Kidney (tissue), 14 donors: ENCODE results near the gene SMYD3. TPM values are rescaled to one million over a fixed set of nuclear protein-coding genes. Genes with fewer than 3 reads are reported as not detected.

Experiments used
- DNase-seq, 5 donors: peaks; one replicate each; pipeline ENCODE4 v3.0.0-alpha.2; 2013 to 2020
- FAIRE-seq: peaks from 2 replicates; lab custom pipeline; 2012; peaks lifted over from hg19 to GRCh38; lab: Jason Lieb, UNC
- H3K27ac ChIP-seq, 2 donors: one replicate each; pipeline ENCODE4 v1.7.0; 2013; ENCODE audit warnings: low read depth in 2 of 2, low read length in 2 of 2, inconsistent platforms in 1 of 2
- H3K27me3 ChIP-seq: one replicate; pipeline ENCODE4 v1.7.1; 2013; ENCODE audit warnings: low read length, inconsistent platforms; ENCODE audit not compliant: control insufficient read depth, insufficient read depth
- H3K36me3 ChIP-seq, 3 donors: one replicate each; pipeline versions ENCODE4 v1.7.0 to v1.7.1; 2013; ENCODE audit warnings: low read length in 3 of 3, control low read depth in 1 of 3, inconsistent platforms in 1 of 3; ENCODE audit not compliant: insufficient read depth in 3 of 3, control insufficient read depth in 2 of 3
- H3K4me1 ChIP-seq, 3 donors: one replicate each; pipeline versions ENCODE4 v1.7.0 to v1.7.1; 2013; ENCODE audit warnings: low read length in 3 of 3, inconsistent platforms in 1 of 3, low read depth in 1 of 3; ENCODE audit not compliant: control insufficient read depth in 2 of 3, insufficient read depth in 2 of 3
- H3K4me3 ChIP-seq, 3 donors: one replicate each; pipeline versions ENCODE4 v1.7.0 to v1.8.1; 2013; ENCODE audit warnings: low read length in 3 of 3, control low read depth in 1 of 3, inconsistent platforms in 1 of 3
- H3K9ac ChIP-seq, 3 donors: one replicate each; pipeline versions ENCODE4 v1.7.0 to v1.7.1; 2013; ENCODE audit warnings: low read length in 3 of 3, control low read depth in 1 of 3, inconsistent platforms in 1 of 3
- H3K9me3 ChIP-seq, 3 donors: one replicate each; pipeline versions ENCODE4 v1.7.0 to v1.7.1; 2013; ENCODE audit warnings: low read length in 3 of 3, control low read depth in 1 of 3, inconsistent platforms in 1 of 3; ENCODE audit not compliant: control insufficient read depth in 2 of 3, insufficient read depth in 1 of 3
- CTCF ChIP-seq: IDR thresholded peaks from 3 replicates; pipeline ENCODE4 v1.5.1; 2012; ENCODE audit warnings: mild to moderate bottlenecking, moderate library complexity, borderline replicate concordance; ENCODE audit not compliant: insufficient read depth; ENCODE audit errors: extremely low read depth
- intact Hi-C: fragments of 100-400 bp; cut with DNase I; formaldehyde crosslinking; loops from one replicate; pipeline ENCODE4 v1.11.1; 2022
- polyA plus RNA-seq: library from polyadenylated mRNA; stranded (reverse); fragments of 350-450 nt; fragmentation: Illumina TruSeq; extraction: RNeasy Lipid Tissue Mini Kit (QIAGEN cat#74804); gene quantifications from one replicate; pipeline ENCODE4 v1.2.3, GENCODE V29; 2014; ENCODE audit warnings: low read depth, low replicate concordance; ENCODE audit not compliant: insufficient read depth
- total RNA-seq: library from RNA; stranded (reverse); fragmentation: NEBNext Ultra II Directional; extraction: Animal tissue kit (Norgen Biotek cat#: 25700); gene quantifications from one replicate; pipeline ENCODE4 v1.2.1, GENCODE V29; 2021
- donor health status: control.
- donor health status: control.
- donor health status: control.
- donor health status: control.
- donor health status: control.
- donor health status: DM: yes; HTN: yes; CAD: no.
- donor health status: Normal renal cell carcinoma (clear cell type).

SMYD3 gene
- total and polyA plus RNA-seq, 2 donors from 2014 or later = 23.3 to 23.9 TPM

DNA sequence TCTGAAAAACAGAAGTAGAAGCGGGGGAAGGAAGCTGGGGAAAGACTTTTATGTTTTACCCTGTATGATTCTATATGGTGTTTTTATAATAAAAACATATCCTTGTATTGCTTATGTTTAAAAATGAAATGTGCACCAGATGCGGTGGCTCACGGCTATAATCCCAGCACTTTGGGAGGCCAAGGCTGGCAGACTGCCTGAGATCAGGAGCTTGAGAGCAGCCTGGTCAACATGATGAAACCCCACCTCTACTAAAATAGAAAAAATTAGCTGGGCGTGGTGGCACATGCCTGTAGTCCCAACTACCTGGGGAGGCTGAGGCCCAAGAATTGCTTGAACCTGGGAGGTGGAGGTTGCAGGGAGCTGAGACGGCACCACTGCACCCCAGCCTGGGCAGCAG, 155.4 kb downstream of the SMYD3 start:
- no peak overlapping the region for H3K9ac ChIP-seq
- H3K27ac ChIP-seq = no peak overlapping the region
- intact Hi-C loops = no loop called here
- H3K9me3 ChIP-seq = peaks cover 0 to under 1% (median 0%) of the 10 kb centered on the region in 3 donors
- DNase-seq (no peak), FAIRE-seq (no peak)
- no peak for TF ChIP-seq CTCF
- H3K27me3 ChIP-seq = no peaks in the 10 kb centered on the region
- H3K4me3 ChIP-seq = no peak overlapping the region
- H3K36me3 ChIP-seq = no peaks in the 10 kb centered on the region
- H3K4me1 ChIP-seq = no peaks in the 10 kb centered on the region

DNA sequence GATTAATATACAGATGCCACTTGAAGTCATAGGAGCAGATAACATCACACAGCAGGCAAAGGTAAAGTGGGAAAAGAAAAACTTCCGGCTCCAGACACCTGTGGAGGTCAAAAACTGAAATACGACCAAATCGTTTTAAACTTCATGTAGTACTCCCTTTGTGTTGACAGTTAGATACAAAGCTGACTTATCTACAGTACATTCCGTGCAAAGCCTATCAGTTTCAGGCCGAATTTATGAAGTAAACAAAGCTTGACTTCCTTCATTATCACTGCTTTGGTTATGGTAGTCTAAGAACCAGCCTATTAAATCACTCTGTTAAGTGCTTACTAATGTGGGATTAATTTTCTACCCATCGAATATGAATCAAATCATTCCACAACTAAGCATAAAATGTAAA, 156.3 kb downstream of the SMYD3 start:
- FAIRE-seq (no peak), DNase-seq (peak in 2 of 5 donors; percentile 13 to 25)
- no peak overlapping the region for H3K27ac ChIP-seq
- H3K4me3 ChIP-seq = no peak overlapping the region
- no peaks in the 10 kb centered on the region for H3K4me1 ChIP-seq
- intact Hi-C loops = no loop called here
- no peaks in the 10 kb centered on the region for H3K9me3 ChIP-seq
- no peak overlapping the region for H3K9ac ChIP-seq
- no peak for TF ChIP-seq CTCF
- no peaks in the 10 kb centered on the region for H3K27me3 ChIP-seq
- H3K36me3 ChIP-seq = no peaks in the 10 kb centered on the region

DNA sequence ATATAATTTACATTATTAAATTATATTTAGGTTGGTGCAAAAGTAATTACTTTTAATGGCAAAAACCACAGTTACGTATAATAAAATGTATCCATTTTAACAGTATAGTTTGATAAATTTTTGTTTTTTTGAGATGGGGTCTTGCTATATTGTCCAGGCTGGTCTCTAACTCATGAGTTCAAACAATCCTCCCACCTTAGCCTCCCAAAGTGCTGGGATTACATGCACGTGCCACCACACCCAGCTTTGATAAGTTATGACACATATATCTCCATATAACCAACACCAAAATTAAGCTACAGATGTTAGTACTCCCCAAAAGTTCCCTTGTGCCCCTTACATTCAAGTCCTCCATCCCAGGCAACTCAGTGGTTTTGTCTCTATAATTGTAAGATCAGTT, 163.1 kb downstream of the SMYD3 start:
- Histone ChIP-seq H3K9ac (no peak overlapping the region), H3K4me1 (no peaks in the 10 kb centered on the region), H3K27me3 (no peaks in the 10 kb centered on the region), H3K36me3 (no peaks in the 10 kb centered on the region), H3K4me3 (no peak overlapping the region), H3K27ac (no peak overlapping the region), H3K9me3 (peaks cover 0 to 9% (median 0%) of the 10 kb centered on the region in 3 donors)
- FAIRE-seq (no peak), DNase-seq (no peak)
- no peak for TF ChIP-seq CTCF
- intact Hi-C loops = no loop called here

GRCh38 chr1:246343251-246343650, 163.8 kb downstream of the SMYD3 start:
- no peak overlapping the region for H3K27ac ChIP-seq
- intact Hi-C loops = no loop called here
- no peaks in the 10 kb centered on the region for H3K36me3 ChIP-seq
- H3K9ac ChIP-seq = no peak overlapping the region
- no peaks in the 10 kb centered on the region for H3K27me3 ChIP-seq
- peaks cover 0 to 9% (median 0%) of the 10 kb centered on the region in 3 donors for H3K9me3 ChIP-seq
- no peak for TF ChIP-seq CTCF
- DNase-seq (no peak), FAIRE-seq (no peak)
- no peaks in the 10 kb centered on the region for H3K4me1 ChIP-seq
- no peak overlapping the region for H3K4me3 ChIP-seq
